DOHH2 (cell line): Measurements from ENCODE around the gene TESK2.

Source experiments
- H3F3A ChIP-seq: fragments of 200-600 bp; sonication (generic), shearing (Covaris generic); 2 replicates; pipeline ENCODE4 v1.6.0; 2016; ENCODE audit warnings: antibody characterized with exemption, mild to moderate bottlenecking; ENCODE audit not compliant: control insufficient read depth, insufficient read depth
- H3K27ac ChIP-seq: fragments of 200-600 bp; sonication (generic); 2 replicates; pipeline ENCODE4 v1.5.1; 2014; ENCODE audit warnings: low read depth, mild to moderate bottlenecking, low read length, moderate library complexity
- H3K27me3 ChIP-seq: fragments of 200-600 bp; sonication (generic); 2 replicates; pipeline ENCODE4 v1.6.1; 2014; ENCODE audit warnings: mild to moderate bottlenecking, low read length, mixed read lengths; ENCODE audit not compliant: control insufficient read depth
- H3K36me3 ChIP-seq: fragments of 200-600 bp; sonication (generic); 2 replicates; pipeline ENCODE4 v1.6.1; 2014; ENCODE audit warnings: mild to moderate bottlenecking, low read length, moderate library complexity, mixed read lengths; ENCODE audit not compliant: control insufficient read depth
- H3K4me1 ChIP-seq: fragments of 200-600 bp; sonication (generic); 2 replicates; pipeline ENCODE4 v1.6.1; 2014; ENCODE audit warnings: mild to moderate bottlenecking, low read length, mixed read lengths; ENCODE audit not compliant: control insufficient read depth
- H3K4me2 ChIP-seq: fragments of 200-600 bp; sonication (generic); 2 replicates; pipeline ENCODE4 v1.6.0; 2014; ENCODE audit warnings: mild to moderate bottlenecking, low read length, moderate library complexity
- H3K4me3 ChIP-seq: fragments of 200-600 bp; sonication (generic); 2 replicates; pipeline ENCODE4 v1.5.1; 2014; ENCODE audit warnings: mild to moderate bottlenecking, low read length, mixed read lengths
- H3K79me2 ChIP-seq: fragments of 200-600 bp; sonication (generic); 2 replicates; pipeline ENCODE4 v1.6.1; 2014; ENCODE audit warnings: mild to moderate bottlenecking, low read length, mixed read lengths; ENCODE audit not compliant: control insufficient read depth
- H3K9me2 ChIP-seq: fragments of 200-600 bp; sonication (generic); replicated peaks from 2 replicates; pipeline ENCODE4 v1.6.1; 2014; ENCODE audit warnings: mild to moderate bottlenecking, low read length, mixed read lengths; ENCODE audit not compliant: control insufficient read depth
- H3K9me3 ChIP-seq: fragments of 200-600 bp; sonication (generic); 2 replicates; pipeline ENCODE4 v1.6.1; 2014; ENCODE audit warnings: antibody characterized with exemption, low read length, mixed read lengths; ENCODE audit not compliant: control insufficient read depth, insufficient read depth
- H4K20me1 ChIP-seq: fragments of 200-600 bp; sonication (generic); 2 replicates; pipeline ENCODE4 v1.6.0; 2014; ENCODE audit warnings: low read depth, mild to moderate bottlenecking, antibody characterized with exemption, low read length, moderate library complexity; ENCODE audit not compliant: control insufficient read depth, insufficient read depth
- CTCF ChIP-seq: fragments of 200-600 bp; sonication (generic); IDR thresholded peaks from one replicate; pipeline ENCODE4 v1.5.1; 2014; ENCODE audit warnings: antibody characterized with exemption, mild to moderate bottlenecking, low read depth, low read length; ENCODE audit not compliant: poor library complexity, severe bottlenecking
- EZH2phosphoT487 ChIP-seq: fragments of 200-600 bp; sonication (generic); IDR thresholded peaks from 2 replicates; pipeline ENCODE4 v1.6.1; 2017; ENCODE audit warnings: borderline replicate concordance, mild to moderate bottlenecking, antibody characterized with exemption, low read length, moderate library complexity, mixed read lengths

TESK2 gene

DNA sequence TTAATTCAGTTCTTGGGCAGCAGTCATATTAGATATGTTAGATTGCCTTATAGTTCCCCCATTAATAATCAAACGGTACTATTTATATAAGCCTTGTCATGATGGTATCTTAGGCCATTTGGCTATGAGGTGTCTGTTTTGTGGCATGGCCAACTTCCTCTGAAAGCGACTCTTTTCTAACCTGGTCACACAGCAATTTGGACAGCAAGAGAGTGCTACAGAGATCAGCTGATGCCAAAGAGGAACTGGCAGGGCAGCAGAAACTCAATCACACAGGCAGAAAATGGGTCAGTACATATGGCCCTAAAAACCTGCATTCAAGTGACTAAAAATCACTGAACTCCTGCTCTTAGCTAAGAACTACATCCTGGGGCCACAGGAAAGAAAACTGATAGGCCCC lies 137.3 kb downstream of the TESK2 start:
- Histone ChIP-seq H3K4me3 (no peak overlapping the region), H3K27ac (no peak overlapping the region), H4K20me1 (no peaks in the 10 kb centered on the region)

GRCh38 chr1:45351508-45351907 lies 139.5 kb downstream of the TESK2 start:
- TF ChIP-seq EZH2phosphoT487 (no peak), CTCF (no peak)
- Histone ChIP-seq H4K20me1 (no peaks in the 10 kb centered on the region), H3F3A (peaks cover 4% of the 10 kb centered on the region; the same call in 1 of the 2 replicates), H3K79me2 (no peaks in the 10 kb centered on the region), H3K36me3 (peaks cover 2% of the 10 kb centered on the region; the same call in 1 of the 2 replicates), H3K9me2 (no peaks in the 10 kb centered on the region), H3K9me3 (no peaks in the 10 kb centered on the region), H3K27me3 (no peaks in the 10 kb centered on the region), H3K4me2 (no peak overlapping the region), H3K27ac (no peak overlapping the region), H3K4me3 (no peak overlapping the region), H3K4me1 (peaks cover 26% of the 10 kb centered on the region)

More for the DNA sequence above, 137.3 kb downstream of the TESK2 start:
- Histone ChIP-seq H3F3A (peaks cover 4% of the 10 kb centered on the region), H3K9me2 (no peaks in the 10 kb centered on the region), H3K79me2 (no peaks in the 10 kb centered on the region), H3K27me3 (no peaks in the 10 kb centered on the region), H3K36me3 (no peaks in the 10 kb centered on the region), H3K9me3 (no peaks in the 10 kb centered on the region), H3K4me2 (no peak overlapping the region), H3K4me1 (peaks cover 30% of the 10 kb centered on the region)
- no peak for TF ChIP-seq CTCF
- no peak for TF ChIP-seq EZH2phosphoT487

DNA sequence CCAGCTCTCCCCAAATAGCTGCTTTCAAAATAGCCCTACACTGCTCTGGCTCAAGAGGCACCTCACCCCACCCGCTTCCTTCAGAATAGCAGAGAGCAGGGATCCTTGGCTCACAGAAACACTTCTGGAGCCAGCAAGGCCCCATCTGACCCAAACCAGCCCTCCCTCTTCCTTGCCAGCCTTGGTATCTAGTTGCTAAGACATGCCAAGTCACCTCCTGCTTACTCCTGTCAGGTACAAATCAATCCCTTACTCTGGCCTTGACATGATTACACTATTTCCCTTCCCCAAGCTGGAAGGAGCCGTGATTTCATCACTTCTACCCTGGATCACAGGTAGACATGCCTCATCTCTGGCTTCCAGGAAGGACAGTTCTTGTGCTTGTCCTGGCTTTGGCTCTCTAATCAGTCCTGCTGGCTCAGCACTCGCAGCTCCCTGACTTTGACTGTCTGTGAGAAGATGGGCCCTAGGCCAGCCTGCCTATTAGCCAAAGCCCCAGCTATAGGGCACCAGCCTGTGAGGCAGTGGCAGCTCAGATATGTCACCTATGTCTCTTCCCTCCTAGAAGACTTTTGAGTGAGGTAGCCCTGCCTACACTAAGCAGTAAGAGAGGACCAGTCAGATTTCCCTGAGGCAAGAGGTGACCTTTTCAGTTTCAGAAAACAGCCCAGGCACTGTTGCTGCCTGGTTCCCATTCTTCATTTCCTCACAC lies 141.8 kb downstream of the TESK2 start:
- H3F3A ChIP-seq, result peaks cover 9% of the 10 kb centered on the region; the same call in 1 of the 2 replicates
- TF ChIP-seq CTCF (no peak), EZH2phosphoT487 (no peak)
- H3K27ac ChIP-seq, result no peak overlapping the region
- H3K4me1 ChIP-seq, result peaks cover 7% of the 10 kb centered on the region
- H3K4me3 ChIP-seq, result no peak overlapping the region
- H4K20me1 ChIP-seq, result no peaks in the 10 kb centered on the region
- H3K27me3 ChIP-seq, result no peaks in the 10 kb centered on the region
- no peak overlapping the region for H3K4me2 ChIP-seq
- no peaks in the 10 kb centered on the region for H3K9me2 ChIP-seq
- H3K36me3 ChIP-seq, result peaks cover 26% of the 10 kb centered on the region
- H3K79me2 ChIP-seq, result no peaks in the 10 kb centered on the region
- no peaks in the 10 kb centered on the region for H3K9me3 ChIP-seq

DNA sequence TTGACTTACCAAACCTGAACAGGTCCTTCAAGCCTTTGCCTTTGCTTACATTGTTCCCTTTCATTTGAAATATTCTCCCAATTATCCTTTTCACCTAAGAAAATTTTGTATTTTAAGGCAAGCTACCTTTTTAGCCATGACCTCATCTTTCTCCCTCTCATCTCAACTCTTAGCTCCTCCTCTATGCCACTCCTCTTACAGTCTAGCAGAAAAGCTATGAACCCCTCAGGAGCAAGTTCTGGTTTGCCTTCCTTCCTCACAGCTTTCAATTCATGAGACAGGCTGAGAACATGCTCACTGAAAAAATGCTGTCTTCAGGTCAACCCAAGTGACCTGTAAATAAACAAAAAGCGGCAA lies 142.4 kb downstream of the TESK2 start:
- Histone ChIP-seq H3K4me2 (no peak overlapping the region), H3K27me3 (no peaks in the 10 kb centered on the region), H3K4me3 (no peak overlapping the region), H3F3A (peaks cover 9% of the 10 kb centered on the region; the same call in 1 of the 2 replicates), H4K20me1 (no peaks in the 10 kb centered on the region), H3K36me3 (peaks cover 32% of the 10 kb centered on the region), H3K4me1 (peaks cover 2% of the 10 kb centered on the region), H3K9me3 (no peaks in the 10 kb centered on the region), H3K79me2 (no peaks in the 10 kb centered on the region), H3K9me2 (no peaks in the 10 kb centered on the region), H3K27ac (no peak overlapping the region)
- no peak for TF ChIP-seq CTCF
- TF ChIP-seq EZH2phosphoT487, result no peak
